Neuronal stem cell (in vitro differentiated cells): ENCODE results near the gene CFAP65.

ENCODE experiments used
- DNase-seq: peaks from one replicate; pipeline ENCODE4 v3.0.0-alpha.2; 2013; ENCODE audit warnings: low spot score
- H2AFZ ChIP-seq: one replicate; pipeline ENCODE4 v1.6.1; 2013; ENCODE audit warnings: mild to moderate bottlenecking, low read length, inconsistent platforms
- H2AK5ac ChIP-seq: 2 replicates; pipeline ENCODE4 v1.6.1; 2013; ENCODE audit warnings: low read depth, mild to moderate bottlenecking, inconsistent platforms, low read length, moderate library complexity, mixed read lengths
- H2BK120ac ChIP-seq: 2 replicates; pipeline ENCODE4 v1.6.1; 2013; ENCODE audit warnings: low read depth, mild to moderate bottlenecking, inconsistent platforms, low read length, moderate library complexity, mixed read lengths
- H2BK12ac ChIP-seq: one replicate; pipeline ENCODE4 v1.6.1; 2013; ENCODE audit warnings: low read length, inconsistent platforms
- H2BK15ac ChIP-seq: 2 replicates; pipeline ENCODE4 v1.6.1; 2013; ENCODE audit warnings: mild to moderate bottlenecking, low read length, inconsistent platforms, mixed read lengths
- H2BK5ac ChIP-seq: one replicate; pipeline ENCODE4 v1.6.1; 2013; ENCODE audit warnings: inconsistent platforms, mild to moderate bottlenecking, low read length, moderate library complexity
- H3K14ac ChIP-seq: one replicate; pipeline ENCODE4 v1.6.1; 2013; ENCODE audit warnings: low read length, inconsistent platforms
- H3K18ac ChIP-seq: 2 replicates; pipeline ENCODE4 v1.6.1; 2013; ENCODE audit warnings: low read length, inconsistent platforms
- H3K23ac ChIP-seq: 2 replicates; pipeline ENCODE4 v1.6.1; 2013; ENCODE audit warnings: low read depth, mild to moderate bottlenecking, mixed read lengths, low read length, inconsistent platforms; ENCODE audit not compliant: poor library complexity
- H3K27ac ChIP-seq: replicated peaks from 3 replicates; pipeline ENCODE4 v1.5.1; 2013; ENCODE audit warnings: low read length, inconsistent platforms
- H3K27me3 ChIP-seq, 3 experiments: 2 replicates each; pipeline ENCODE4 v1.6.1; 2013; ENCODE audit warnings: low read length in 3 of 3, mild to moderate bottlenecking in 2 of 3, inconsistent platforms in 1 of 3, low read depth in 1 of 3, mixed read lengths in 1 of 3, moderate library complexity in 1 of 3; ENCODE audit not compliant: control insufficient read depth in 3 of 3, insufficient read depth in 3 of 3
- H3K36me3 ChIP-seq, 2 donors: replicated peaks in 1 of 2; 2 replicates each; pipeline ENCODE4 v1.6.1; 2013; ENCODE audit warnings: low read length in 2 of 2; ENCODE audit not compliant: control insufficient read depth in 2 of 2, insufficient read depth in 2 of 2
- H3K4ac ChIP-seq: 2 replicates; pipeline ENCODE4 v1.6.1; 2013; ENCODE audit warnings: inconsistent platforms, mild to moderate bottlenecking, low read length, moderate library complexity
- H3K4me1 ChIP-seq, 2 donors: 1 replicate in 1 of 2; 2 replicates in 1 of 2; pipeline ENCODE4 v1.6.1; 2013; ENCODE audit warnings: low read length in 2 of 2, low read depth in 1 of 2; ENCODE audit not compliant: control insufficient read depth in 2 of 2, insufficient read depth in 1 of 2
- H3K4me2 ChIP-seq: one replicate; pipeline ENCODE4 v1.6.1; 2013; ENCODE audit warnings: mild to moderate bottlenecking, low read length, inconsistent platforms; ENCODE audit not compliant: insufficient read depth, poor library complexity, severe bottlenecking
- H3K4me3 ChIP-seq, 2 donors: 2 replicates each; pipeline ENCODE4 v1.5.1; 2013; ENCODE audit warnings: low read length in 2 of 2, mild to moderate bottlenecking in 2 of 2, inconsistent platforms in 1 of 2, moderate library complexity in 1 of 2
- H3K79me1 ChIP-seq: one replicate; pipeline ENCODE4 v1.6.1; 2013; ENCODE audit warnings: low read depth, mild to moderate bottlenecking, inconsistent platforms, low read length, moderate library complexity
- H3K9ac ChIP-seq: one replicate; pipeline ENCODE4 v1.6.1; 2013; ENCODE audit warnings: mild to moderate bottlenecking, low read depth, low read length, inconsistent platforms; ENCODE audit not compliant: poor library complexity
- H3K9me3 ChIP-seq, 2 donors: replicated peaks in 1 of 2; 2 replicates each; pipeline versions ENCODE3 to v1.6.1; 2013; ENCODE audit warnings: low read length in 2 of 2, mild to moderate bottlenecking in 2 of 2, inconsistent platforms in 1 of 2, low read depth in 1 of 2, mixed read lengths in 1 of 2, moderate library complexity in 1 of 2; ENCODE audit not compliant: control insufficient read depth in 2 of 2, insufficient read depth in 1 of 2
- H4K8ac ChIP-seq: one replicate; pipeline ENCODE4 v1.6.1; 2013; ENCODE audit warnings: low read depth, mild to moderate bottlenecking, inconsistent platforms, low read length, moderate library complexity
- H4K91ac ChIP-seq: one replicate; pipeline ENCODE4 v1.6.1; 2013; ENCODE audit warnings: low read length, low read depth, mild to moderate bottlenecking, inconsistent platforms; ENCODE audit not compliant: poor library complexity
- WGBS, 2 donors: extraction: QIAGEN DNeasy Blood & Tissue Kit; methylation state at CpG; one replicate each; pipeline ENCODE4 v1.1.7; 2013; ENCODE audit warnings: missing lambda C conversion rate in 2 of 2, mixed read lengths in 1 of 2; ENCODE audit not compliant: insufficient read length in 2 of 2, insufficient replicate concordance in 1 of 2; ENCODE audit errors: extremely low coverage in 2 of 2; 5-methylcytosine and 5-hydroxymethylcytosine counted together

CFAP65 gene

GRCh38 chr2:218988650-218989049, 52.7 kb downstream of the CFAP65 start:
- Histone ChIP-seq H3K36me3 (no peaks in the 10 kb centered on the region), H3K4me1 (peaks cover 0 to 1% of the 10 kb centered on the region in 2 donors), H3K79me1 (peaks cover 2% of the 10 kb centered on the region), H3K27ac (no peak overlapping the region), H2AK5ac (no peak overlapping the region), H3K9ac (no peak overlapping the region), H3K14ac (no peak overlapping the region), H4K8ac (no peak overlapping the region), H3K23ac (no peak overlapping the region), H2AFZ (no peak overlapping the region), H3K4ac (no peak overlapping the region), H3K4me2 (no peak overlapping the region), H3K18ac (no peak overlapping the region), H2BK120ac (no peak overlapping the region), H2BK15ac (no peak overlapping the region), H2BK5ac (no peak overlapping the region), H3K9me3 (peaks cover 0 to 4% of the 10 kb centered on the region in 2 donors), H4K91ac (no peak overlapping the region), H3K27me3 (peaks cover 62 to 99% (median 98%) of the 10 kb centered on the region in 3 experiments), H3K4me3 (no peak overlapping the region), H2BK12ac (no peak overlapping the region)
- no CpG with 5 or more reads among the region's 2 CpGs for WGBS, 2 donors
- no peak for DNase-seq

- Histone ChIP-seq H3K9ac (no peak overlapping the region), H2BK12ac (no peak overlapping the region), H3K18ac (no peak overlapping the region), H2BK5ac (no peak overlapping the region), H4K91ac (no peak overlapping the region), H3K4ac (no peak overlapping the region), H3K4me3 (no peak overlapping the region), H2BK120ac (no peak overlapping the region), H3K4me1 (no peaks in the 10 kb centered on the region), H3K4me2 (no peak overlapping the region), H4K8ac (no peak overlapping the region), H3K23ac (no peak overlapping the region), H3K79me1 (peaks cover 2% of the 10 kb centered on the region), H2AFZ (no peak overlapping the region), H3K36me3 (no peaks in the 10 kb centered on the region), H3K27ac (no peak overlapping the region), H2BK15ac (no peak overlapping the region), H3K9me3 (peaks cover 0 to 7% of the 10 kb centered on the region in 2 donors), H3K27me3 (peaks cover 59 to 99% (median 98%) of the 10 kb centered on the region in 3 experiments), H2AK5ac (no peak overlapping the region), H3K14ac (no peak overlapping the region)
- no CpG with 5 or more reads among the region's 3 CpGs for WGBS, 2 donors
- DNase-seq = no peak
Measured at GRCh38 chr2:218988164-218988563, 53.2 kb downstream of the CFAP65 start.

DNA sequence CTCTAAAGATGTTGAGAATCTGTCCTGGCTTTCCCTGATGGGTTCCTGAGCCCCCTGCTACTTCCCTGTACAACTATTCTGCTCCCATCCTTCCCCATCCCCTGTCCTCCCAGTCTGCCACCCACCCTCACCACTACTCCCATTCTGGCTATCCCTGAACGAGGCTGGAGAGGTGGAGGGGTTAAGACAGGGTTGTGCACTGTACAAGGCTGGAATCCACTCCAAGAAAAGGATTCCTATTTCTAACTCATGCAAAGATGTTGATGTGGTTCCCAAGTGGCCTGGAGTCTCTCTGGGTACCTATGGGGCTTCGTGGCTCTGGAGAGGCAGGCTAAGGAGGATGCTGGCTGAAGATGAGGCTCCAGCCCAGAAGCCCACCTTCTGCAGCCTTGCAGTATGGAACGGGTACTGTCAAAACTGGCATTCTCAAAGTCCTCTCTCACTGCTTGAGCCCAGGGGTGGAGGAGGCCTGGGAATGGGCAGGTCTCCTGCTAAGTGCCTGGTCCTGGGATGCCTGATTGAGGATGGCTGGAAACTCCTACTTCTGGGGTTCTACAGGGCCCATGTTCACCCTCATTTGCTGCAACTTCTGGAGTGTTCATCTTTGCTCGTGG, 55.1 kb downstream of the CFAP65 start:
- no CpG with 5 or more reads among the region's 4 CpGs for WGBS, 2 donors
- H3K4me3 ChIP-seq = no peak overlapping the region

GRCh38 chr2:218985325-218986091, 55.8 kb downstream of the CFAP65 start:
- WGBS, 2 donors = no CpG with 5 or more reads among the region's 49 CpGs
- no peak overlapping the region for H2AK5ac ChIP-seq
- no peak overlapping the region for H4K8ac ChIP-seq
- H3K4me1 ChIP-seq = peaks cover 0 to 5% of the 10 kb centered on the region in 2 donors
- H3K18ac ChIP-seq = no peak overlapping the region
- no peak overlapping the region for H4K91ac ChIP-seq
- H3K27me3 ChIP-seq = peaks cover 60 to 98% (median 97%) of the 10 kb centered on the region in 3 experiments
- H3K4me2 ChIP-seq = peak overlapping the region; percentile 24
- no peak overlapping the region for H3K14ac ChIP-seq
- no peak overlapping the region for H2AFZ ChIP-seq
- no peak overlapping the region for H2BK120ac ChIP-seq
- H2BK15ac ChIP-seq = no peak overlapping the region
- no peak overlapping the region for H3K23ac ChIP-seq
- no peak overlapping the region for H3K9ac ChIP-seq
- no peak overlapping the region for H3K4ac ChIP-seq
- H3K27ac ChIP-seq = no peak overlapping the region
- peaks cover 2% of the 10 kb centered on the region for H3K79me1 ChIP-seq
- H3K36me3 ChIP-seq = no peaks in the 10 kb centered on the region
- no peak for DNase-seq
- H3K9me3 ChIP-seq = peaks cover 0 to 8% of the 10 kb centered on the region in 2 donors
- no peak overlapping the region for H2BK12ac ChIP-seq
- H3K4me3 ChIP-seq = no peak overlapping the region
- H2BK5ac ChIP-seq = no peak overlapping the region

More for the DNA sequence above, 55.1 kb downstream of the CFAP65 start:
- Histone ChIP-seq H3K36me3 (no peaks in the 10 kb centered on the region), H2BK15ac (no peak overlapping the region), H2BK5ac (no peak overlapping the region), H4K91ac (no peak overlapping the region), H3K9ac (no peak overlapping the region), H3K27me3 (peaks cover 60 to 99% (median 98%) of the 10 kb centered on the region in 3 experiments), H3K23ac (no peak overlapping the region), H3K4me1 (peaks cover 0 to 5% of the 10 kb centered on the region in 2 donors), H4K8ac (no peak overlapping the region), H3K9me3 (peaks cover 0 to 11% of the 10 kb centered on the region in 2 donors), H3K18ac (no peak overlapping the region), H3K79me1 (peaks cover 2% of the 10 kb centered on the region), H3K14ac (no peak overlapping the region), H2AFZ (no peak overlapping the region), H3K4me2 (no peak overlapping the region), H2BK12ac (no peak overlapping the region), H3K27ac (no peak overlapping the region), H2BK120ac (no peak overlapping the region), H3K4ac (no peak overlapping the region), H2AK5ac (no peak overlapping the region)
- DNase-seq = no peak
